ENCODE measurements around the gene FAM120A. TPM values are rescaled to one million over a fixed set of nuclear protein-coding genes. Genes with fewer than 3 reads are reported as not detected.

The FAM120A gene
- total RNA-seq, 1 experiment from 2014 or later, result 98.2 TPM

GRCh38 chr9:93513606-93514005, 62.1 kb downstream of the FAM120A start:
- H3K4me1 Mint-ChIP-seq (ENCODE audit: low read depth, unreplicated experiment), result peaks cover 8% of the 10 kb centered on the region
- TF ChIP-seq CTCF (IDR thresholded peaks at IDR 0.05; ENCODE audit: unreplicated experiment), result no peak
- intact Hi-C loops (cut with micrococcal nuclease; ENCODE audit: unreplicated experiment), result no loop called here
- no peaks in the 10 kb centered on the region for H3K9me3 Mint-ChIP-seq (ENCODE audit: low read depth, unreplicated experiment)
- no TSS peak for BruUV-seq (replicated peaks)
- CTCF ChIA-PET, result no interaction called here
- no peak overlapping the region for H3K27ac Mint-ChIP-seq (ENCODE audit: unreplicated experiment)
- no peaks in the 10 kb centered on the region for H3K27me3 Mint-ChIP-seq (ENCODE audit: unreplicated experiment)
- H3K4me3 Mint-ChIP-seq (ENCODE audit: low read depth, unreplicated experiment), result no peak overlapping the region
- DNase-seq, result no peak
- peaks cover 4% of the 10 kb centered on the region for H3K36me3 Mint-ChIP-seq (ENCODE audit: insufficient read depth, unreplicated experiment)

GRCh38 chr9:93517331-93517730, 65.8 kb downstream of the FAM120A start:
- H3K27ac Mint-ChIP-seq (ENCODE audit: unreplicated experiment), result no peak overlapping the region
- peaks cover 17% of the 10 kb centered on the region for H3K36me3 Mint-ChIP-seq (ENCODE audit: insufficient read depth, unreplicated experiment)
- intact Hi-C loops (cut with micrococcal nuclease; ENCODE audit: unreplicated experiment), result no loop called here
- no peaks in the 10 kb centered on the region for H3K27me3 Mint-ChIP-seq (ENCODE audit: unreplicated experiment)
- CTCF ChIA-PET, result no interaction called here
- TF ChIP-seq CTCF (IDR thresholded peaks at IDR 0.05; ENCODE audit: unreplicated experiment), result no peak
- BruUV-seq (replicated peaks), result no TSS peak
- no peaks in the 10 kb centered on the region for H3K9me3 Mint-ChIP-seq (ENCODE audit: low read depth, unreplicated experiment)
- H3K4me3 Mint-ChIP-seq (ENCODE audit: low read depth, unreplicated experiment), result no peak overlapping the region
- DNase-seq, result no peak
- no peaks in the 10 kb centered on the region for H3K4me1 Mint-ChIP-seq (ENCODE audit: low read depth, unreplicated experiment)

GRCh38 chr9:93520523-93520922, 69.0 kb downstream of the FAM120A start:
- no peaks in the 10 kb centered on the region for H3K9me3 Mint-ChIP-seq (ENCODE audit: low read depth, unreplicated experiment)
- H3K4me3 Mint-ChIP-seq (ENCODE audit: low read depth, unreplicated experiment), result no peak overlapping the region
- intact Hi-C loops (cut with micrococcal nuclease; ENCODE audit: unreplicated experiment), result no loop called here
- H3K36me3 Mint-ChIP-seq (ENCODE audit: insufficient read depth, unreplicated experiment), result peaks cover 35% of the 10 kb centered on the region
- no peak for DNase-seq
- no peak overlapping the region for H3K27ac Mint-ChIP-seq (ENCODE audit: unreplicated experiment)
- no peaks in the 10 kb centered on the region for H3K4me1 Mint-ChIP-seq (ENCODE audit: low read depth, unreplicated experiment)
- no TSS peak for BruUV-seq (replicated peaks)
- H3K27me3 Mint-ChIP-seq (ENCODE audit: unreplicated experiment), result no peaks in the 10 kb centered on the region
- TF ChIP-seq CTCF (IDR thresholded peaks at IDR 0.05; ENCODE audit: unreplicated experiment), result no peak
- CTCF ChIA-PET, result no interaction called here

- DNase-seq, result no peak
- H3K4me1 Mint-ChIP-seq (ENCODE audit: low read depth, unreplicated experiment), result peaks cover 8% of the 10 kb centered on the region
- no peak overlapping the region for H3K4me3 Mint-ChIP-seq (ENCODE audit: low read depth, unreplicated experiment)
- no peaks in the 10 kb centered on the region for H3K27me3 Mint-ChIP-seq (ENCODE audit: unreplicated experiment)
- TF ChIP-seq CTCF (IDR thresholded peaks at IDR 0.05; ENCODE audit: unreplicated experiment), result no peak
- no peak overlapping the region for H3K27ac Mint-ChIP-seq (ENCODE audit: unreplicated experiment)
- intact Hi-C loops (cut with micrococcal nuclease; ENCODE audit: unreplicated experiment), result no loop called here
- no TSS peak for BruUV-seq (replicated peaks)
- peaks cover 37% of the 10 kb centered on the region for H3K36me3 Mint-ChIP-seq (ENCODE audit: insufficient read depth, unreplicated experiment)
- no peaks in the 10 kb centered on the region for H3K9me3 Mint-ChIP-seq (ENCODE audit: low read depth, unreplicated experiment)
- CTCF ChIA-PET, result no interaction called here
Observed at GRCh38 chr9:93522736-93523135, 71.3 kb downstream of the FAM120A start.
